Thoracic aorta (tissue), 2 donors: ENCODE results near the gene FGFR2. TPM values are rescaled to one million over a fixed set of nuclear protein-coding genes. Genes with fewer than 3 reads are reported as not detected.

Experiments used
- ATAC-seq: fragments of 150-250 bp; one replicate; pipeline ENCODE4 v1.8.0; 2017; ENCODE audit warnings: low read depth; ENCODE audit not compliant: insufficient number of reproducible peaks, low FRiP score
- DNase-seq: peaks from one replicate; pipeline ENCODE4 v3.0.0-alpha.2; 2020; ENCODE audit warnings: low spot score
- H3K27ac ChIP-seq, 2 donors: fragments of 200-600 bp; sonication (generic); 1 replicate in 1 of 2; 2 replicates in 1 of 2; pipeline ENCODE4 v1.5.1; 2016; ENCODE audit warnings: mild to moderate bottlenecking in 2 of 2, moderate library complexity in 2 of 2
- H3K27me3 ChIP-seq: fragments of 200-600 bp; sonication (generic); replicated peaks from 2 replicates; pipeline ENCODE4 v1.6.0; 2016; ENCODE audit warnings: mild to moderate bottlenecking; ENCODE audit not compliant: insufficient read depth
- H3K36me3 ChIP-seq: fragments of 200-600 bp; sonication (generic); one replicate; pipeline ENCODE4 v1.5.1; 2016
- H3K4me1 ChIP-seq, 2 donors: fragments of 200-600 bp; sonication (generic); 1 replicate in 1 of 2; 2 replicates in 1 of 2; pipeline versions ENCODE4 v1.5.1 to v1.6.0; 2016; ENCODE audit warnings: low read depth in 2 of 2, mild to moderate bottlenecking in 1 of 2; ENCODE audit not compliant: control insufficient read depth in 1 of 2
- H3K4me3 ChIP-seq: fragments of 200-600 bp; sonication (generic); 2 replicates; pipeline ENCODE4 v1.5.1; 2016; ENCODE audit warnings: mild to moderate bottlenecking
- H3K9me3 ChIP-seq: fragments of 200-600 bp; sonication (generic); 2 replicates; pipeline ENCODE4 v1.5.1; 2016
- total RNA-seq, 2 donors: library from RNA; depleted of rRNA; stranded (reverse); fragments of >200 nt; gene quantifications; one replicate each; pipeline versions ENCODE4 v1.1.0 to v1.2.3, GENCODE V29; 2016
- TF ChIP-seq, protein P1 (sequence below): fragments of 200-600 bp; sonication (generic); IDR thresholded peaks from one replicate; pipeline ENCODE4 v1.5.1; 2019; ENCODE audit warnings: antibody characterized with exemption

FGFR2 gene
- total RNA-seq, 2 donors from 2014 or later: 7.2 to 16.2 TPM

GRCh38 chr10:121605708-121606107 is 7.5 kb upstream of the FGFR2 start:
- DNase-seq: no peak
- ATAC-seq: no peak
- no peaks in the 10 kb centered on the region for H3K27me3 ChIP-seq
- H3K36me3 ChIP-seq: no peaks in the 10 kb centered on the region
- no peaks in the 10 kb centered on the region for H3K9me3 ChIP-seq
- H3K4me3 ChIP-seq: no peak overlapping the region
- H3K4me1 ChIP-seq: no peaks in the 10 kb centered on the region
- H3K27ac ChIP-seq: no peak overlapping the region
- TF ChIP-seq, protein P1, sequence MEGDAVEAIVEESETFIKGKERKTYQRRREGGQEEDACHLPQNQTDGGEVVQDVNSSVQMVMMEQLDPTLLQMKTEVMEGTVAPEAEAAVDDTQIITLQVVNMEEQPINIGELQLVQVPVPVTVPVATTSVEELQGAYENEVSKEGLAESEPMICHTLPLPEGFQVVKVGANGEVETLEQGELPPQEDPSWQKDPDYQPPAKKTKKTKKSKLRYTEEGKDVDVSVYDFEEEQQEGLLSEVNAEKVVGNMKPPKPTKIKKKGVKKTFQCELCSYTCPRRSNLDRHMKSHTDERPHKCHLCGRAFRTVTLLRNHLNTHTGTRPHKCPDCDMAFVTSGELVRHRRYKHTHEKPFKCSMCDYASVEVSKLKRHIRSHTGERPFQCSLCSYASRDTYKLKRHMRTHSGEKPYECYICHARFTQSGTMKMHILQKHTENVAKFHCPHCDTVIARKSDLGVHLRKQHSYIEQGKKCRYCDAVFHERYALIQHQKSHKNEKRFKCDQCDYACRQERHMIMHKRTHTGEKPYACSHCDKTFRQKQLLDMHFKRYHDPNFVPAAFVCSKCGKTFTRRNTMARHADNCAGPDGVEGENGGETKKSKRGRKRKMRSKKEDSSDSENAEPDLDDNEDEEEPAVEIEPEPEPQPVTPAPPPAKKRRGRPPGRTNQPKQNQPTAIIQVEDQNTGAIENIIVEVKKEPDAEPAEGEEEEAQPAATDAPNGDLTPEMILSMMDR: no peak

DNA sequence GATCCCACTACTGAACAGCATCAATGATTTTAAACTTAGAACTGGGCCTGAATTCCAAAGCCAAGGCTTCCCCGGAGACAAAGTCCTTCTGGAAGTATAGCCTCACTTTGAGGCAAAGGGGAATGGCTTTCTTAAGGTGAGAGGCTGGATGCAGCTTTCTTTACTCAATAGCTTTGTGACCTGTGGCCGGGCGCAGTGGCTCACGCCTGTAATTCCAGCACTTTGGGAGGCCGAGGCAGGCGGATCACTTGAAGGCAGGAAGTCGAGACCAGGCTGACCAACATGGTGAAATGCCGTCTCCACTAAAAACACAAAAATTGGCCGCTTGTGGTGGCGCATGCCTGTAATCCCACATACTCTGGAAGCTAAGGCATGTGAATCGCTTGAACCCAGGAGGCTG is 3.2 kb upstream of the FGFR2 start:
- Histone ChIP-seq H3K36me3 (no peaks in the 10 kb centered on the region), H3K27me3 (no peaks in the 10 kb centered on the region), H3K9me3 (no peaks in the 10 kb centered on the region), H3K4me1 (peaks cover 0 to 12% of the 10 kb centered on the region in 2 donors), H3K4me3 (no peak overlapping the region), H3K27ac (no peak overlapping the region)
- ATAC-seq (no peak), DNase-seq (no peak)
- TF ChIP-seq, protein P1: no peak

GRCh38 chr10:121600611-121601010 is 2.4 kb upstream of the FGFR2 start:
- Histone ChIP-seq H3K36me3 (no peaks in the 10 kb centered on the region), H3K27ac (no peak overlapping the region), H3K4me1 (peaks cover 0 to 12% of the 10 kb centered on the region in 2 donors), H3K27me3 (no peaks in the 10 kb centered on the region), H3K9me3 (no peaks in the 10 kb centered on the region), H3K4me3 (no peak overlapping the region)
- DNase-seq (no peak), ATAC-seq (no peak)
- TF ChIP-seq, protein P1: no peak

- H3K9me3 ChIP-seq: no peaks in the 10 kb centered on the region
- H3K36me3 ChIP-seq: no peaks in the 10 kb centered on the region
- no peak overlapping the region for H3K27ac ChIP-seq
- TF ChIP-seq, protein P1: no peak
- no peak overlapping the region for H3K4me3 ChIP-seq
- ATAC-seq (no peak), DNase-seq (no peak)
- H3K27me3 ChIP-seq: no peaks in the 10 kb centered on the region
- H3K4me1 ChIP-seq: peaks cover 0 to 12% of the 10 kb centered on the region in 2 donors
Observed at GRCh38 chr10:121599947-121600346, 1.7 kb upstream of the FGFR2 start.

DNA sequence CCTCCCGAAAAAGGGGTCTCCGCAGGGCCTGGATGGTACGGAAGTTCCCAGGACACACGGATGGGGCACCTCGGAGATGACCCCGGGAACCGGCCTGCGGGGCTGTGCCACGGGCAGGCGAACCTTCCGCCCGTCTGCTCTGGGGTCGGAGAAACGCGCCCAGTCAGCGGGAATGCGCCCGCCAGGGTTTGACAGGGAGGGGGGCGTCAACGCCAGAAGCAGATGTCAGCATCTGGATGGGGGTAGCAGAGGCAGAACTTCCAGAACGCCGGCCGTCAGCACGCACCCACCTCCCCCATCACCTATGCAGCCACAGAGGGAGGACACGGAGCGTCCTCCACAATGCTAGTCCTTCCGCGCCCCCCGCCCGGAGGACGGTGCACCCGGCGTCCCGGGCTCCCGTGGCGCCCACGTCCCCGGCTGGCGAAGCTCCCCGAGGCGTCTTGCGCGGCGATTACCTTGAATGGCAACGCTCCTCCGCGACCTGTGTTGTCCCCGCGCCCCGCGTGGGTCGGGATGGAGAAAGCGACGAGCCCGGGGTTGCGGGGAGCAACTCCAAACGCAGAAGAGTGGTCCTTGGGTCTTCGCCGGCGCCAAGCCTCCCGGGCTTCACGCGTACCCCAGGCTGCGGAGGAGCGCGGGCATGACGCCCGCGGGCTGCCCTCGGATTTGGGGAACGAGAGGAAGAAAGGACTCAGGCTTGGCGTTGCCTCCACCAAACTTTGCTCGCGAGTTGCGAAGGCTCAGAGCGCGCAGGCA is 561 bp downstream of the FGFR2 start:
- Histone ChIP-seq H3K27me3 (no peaks in the 10 kb centered on the region), H3K4me3 (peak overlapping the region; percentile 73), H3K4me1 (peaks cover 0 to 12% of the 10 kb centered on the region in 2 donors), H3K27ac (peak overlapping the region; percentile 63 to 80), H3K9me3 (no peaks in the 10 kb centered on the region), H3K36me3 (no peaks in the 10 kb centered on the region)
- TF ChIP-seq, protein P1: no peak
- no peak for ATAC-seq
- DNase-seq: no peak
